HUES64 (cell line): ENCODE measurements around the gene MRPL54.
A peak's percentile ranks its signal among the peaks of the same experiment; 100 is the strongest.

Experiments
- H3K27ac ChIP-seq: 2 replicates; pipeline ENCODE4 v1.7.0; 2013; ENCODE audit warnings: low read depth, low read length, inconsistent platforms
- H3K27me3 ChIP-seq: 2 replicates; pipeline ENCODE4 v1.6.1; 2013; ENCODE audit warnings: mild to moderate bottlenecking, low read length; ENCODE audit not compliant: insufficient read depth
- H3K36me3 ChIP-seq: 2 replicates; pipeline ENCODE4 v1.6.1; 2013; ENCODE audit warnings: mild to moderate bottlenecking, low read length; ENCODE audit not compliant: insufficient read depth
- H3K4me1 ChIP-seq: 2 replicates; pipeline ENCODE4 v1.6.1; 2013; ENCODE audit warnings: mild to moderate bottlenecking, low read length, moderate library complexity; ENCODE audit not compliant: insufficient read depth
- H3K4me3 ChIP-seq: 2 replicates; pipeline ENCODE4 v1.5.1; 2013; ENCODE audit warnings: mild to moderate bottlenecking, low read length, moderate library complexity
- H3K9ac ChIP-seq: 2 replicates; pipeline ENCODE4 v1.6.1; 2013; ENCODE audit warnings: mild to moderate bottlenecking, low read depth, low read length
- H3K9me3 ChIP-seq: 2 replicates; pipeline ENCODE4 v1.6.1; 2013; ENCODE audit warnings: low read depth, low read length; ENCODE audit not compliant: insufficient read depth
- WGBS: fragments of 150-250, 120-280 bp; methylation state at CpG from one replicate; pipeline ENCODE4 v1.1.7; 2013; ENCODE audit warnings: missing lambda C conversion rate; 5-methylcytosine and 5-hydroxymethylcytosine counted together

The MRPL54 gene

DNA sequence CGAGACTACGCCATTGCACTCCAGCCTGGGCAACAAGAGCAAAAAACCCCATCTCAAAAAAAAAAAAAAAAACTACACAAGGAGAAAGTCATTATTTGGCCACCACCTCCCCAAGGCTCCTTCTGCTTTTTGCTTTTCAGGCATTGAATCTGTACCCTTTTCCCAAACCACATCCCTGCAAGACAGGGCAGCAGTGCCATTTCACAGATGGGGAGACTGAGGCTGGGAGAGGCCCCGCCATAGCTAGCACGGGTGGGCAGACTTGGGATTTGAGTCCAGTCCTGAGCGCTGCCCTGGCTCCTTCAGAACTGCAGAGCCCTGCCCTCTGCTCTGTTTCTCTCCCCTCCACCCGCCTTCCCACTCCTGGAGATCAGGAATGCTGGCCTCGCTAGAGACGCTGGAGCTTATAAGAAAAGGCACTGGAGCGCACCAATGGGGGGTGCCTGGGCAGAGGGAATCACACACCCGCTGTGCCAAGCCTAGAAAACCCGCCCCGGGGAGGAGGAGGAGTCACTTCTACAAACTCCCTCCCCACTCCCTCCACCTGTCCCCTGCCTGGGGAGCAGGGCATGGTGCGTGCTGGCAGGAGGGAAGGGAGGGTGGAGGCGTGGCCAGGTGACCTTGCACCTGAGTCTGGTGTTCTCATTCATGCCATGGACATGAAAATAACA, 36.7 kb upstream of the MRPL54 start:
- Histone ChIP-seq H3K4me3 (no peak overlapping the region), H3K4me1 (no peaks in the 10 kb centered on the region), H3K9ac (no peak overlapping the region), H3K27me3 (peaks cover 4% of the 10 kb centered on the region; the same call in 1 of the 2 replicates), H3K36me3 (no peaks in the 10 kb centered on the region), H3K9me3 (no peaks in the 10 kb centered on the region), H3K27ac (peak overlapping the region; percentile 39; the same call in 1 of the 2 replicates)
- WGBS = 28% methylated on average over 11 of the region's 14 CpGs

GRCh38 chr19:3730457-3730958, 32.0 kb upstream of the MRPL54 start:
- Histone ChIP-seq H3K9me3 (no peaks in the 10 kb centered on the region), H3K27ac (no peak overlapping the region), H3K4me3 (no peak overlapping the region), H3K9ac (no peak overlapping the region), H3K27me3 (no peaks in the 10 kb centered on the region), H3K4me1 (no peaks in the 10 kb centered on the region), H3K36me3 (peaks cover under 1% of the 10 kb centered on the region; the same call in 1 of the 2 replicates)
- WGBS = 91% methylated on average over 32 of the region's 32 CpGs

DNA sequence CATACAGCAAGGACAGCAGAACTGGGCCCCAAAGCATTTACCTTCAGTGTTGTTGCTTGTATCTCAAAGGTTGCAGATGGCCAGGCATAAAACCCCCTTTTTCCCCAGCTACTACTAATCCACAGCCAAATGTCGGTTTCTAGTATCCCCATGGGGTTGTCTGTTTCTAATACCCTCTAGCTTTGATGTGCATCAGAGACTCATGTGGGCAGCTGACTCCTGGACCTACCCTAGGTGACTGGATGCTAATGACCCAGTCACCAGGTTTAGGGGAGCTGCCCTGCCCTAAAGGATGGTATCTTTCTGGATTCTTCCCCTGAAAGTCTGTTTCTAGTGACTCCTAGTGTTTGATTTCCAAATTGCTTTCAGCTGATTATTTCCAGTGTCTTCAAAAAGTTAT, 30.4 kb upstream of the MRPL54 start:
- Histone ChIP-seq H3K27me3 (no peaks in the 10 kb centered on the region), H3K27ac (no peak overlapping the region), H3K4me3 (no peak overlapping the region), H3K9me3 (no peaks in the 10 kb centered on the region), H3K4me1 (no peaks in the 10 kb centered on the region), H3K9ac (no peak overlapping the region), H3K36me3 (peaks cover 12% of the 10 kb centered on the region; the same call in 1 of the 2 replicates)
- WGBS = 94% methylated on average over 1 of the region's 1 CpG

- Histone ChIP-seq H3K4me1 (no peaks in the 10 kb centered on the region), H3K27me3 (no peaks in the 10 kb centered on the region), H3K9me3 (no peaks in the 10 kb centered on the region), H3K4me3 (no peak overlapping the region), H3K27ac (no peak overlapping the region), H3K9ac (no peak overlapping the region), H3K36me3 (peaks cover 16% of the 10 kb centered on the region; the same call in 1 of the 2 replicates)
- 89% methylated on average over 20 of the region's 20 CpGs for WGBS
Observed at GRCh38 chr19:3733549-3734309, 28.8 kb upstream of the MRPL54 start.

DNA sequence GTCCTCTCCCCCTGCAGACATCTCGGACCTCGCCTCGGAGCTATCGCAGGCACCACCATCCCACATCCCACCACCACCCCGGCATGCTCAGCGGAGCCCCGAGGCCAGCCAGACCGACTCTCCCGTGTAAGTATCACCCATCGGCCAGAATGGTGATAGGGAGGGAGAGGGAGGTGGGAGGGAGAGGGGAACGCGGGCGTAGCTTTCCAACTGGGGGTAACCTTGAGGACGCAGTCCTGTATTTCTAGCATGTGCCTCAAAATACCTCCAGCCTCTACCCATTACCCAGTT, 28.2 kb upstream of the MRPL54 start:
- peaks cover 16% of the 10 kb centered on the region; the same call in 1 of the 2 replicates for H3K36me3 ChIP-seq
- H3K9ac ChIP-seq = no peak overlapping the region
- WGBS = 94% methylated on average over 14 of the region's 14 CpGs
- H3K4me3 ChIP-seq = no peak overlapping the region
- H3K4me1 ChIP-seq = no peaks in the 10 kb centered on the region
- H3K9me3 ChIP-seq = no peaks in the 10 kb centered on the region
- H3K27ac ChIP-seq = no peak overlapping the region
- no peaks in the 10 kb centered on the region for H3K27me3 ChIP-seq

- H3K4me1 ChIP-seq = no peaks in the 10 kb centered on the region
- H3K36me3 ChIP-seq = peaks cover 16% of the 10 kb centered on the region; the same call in 1 of the 2 replicates
- no peak overlapping the region for H3K9ac ChIP-seq
- no peak overlapping the region for H3K27ac ChIP-seq
- H3K27me3 ChIP-seq = no peaks in the 10 kb centered on the region
- no peak overlapping the region for H3K4me3 ChIP-seq
- H3K9me3 ChIP-seq = no peaks in the 10 kb centered on the region
- 94% methylated on average over 21 of the region's 21 CpGs for WGBS
Observed at GRCh38 chr19:3736106-3736724, 26.3 kb upstream of the MRPL54 start.

DNA sequence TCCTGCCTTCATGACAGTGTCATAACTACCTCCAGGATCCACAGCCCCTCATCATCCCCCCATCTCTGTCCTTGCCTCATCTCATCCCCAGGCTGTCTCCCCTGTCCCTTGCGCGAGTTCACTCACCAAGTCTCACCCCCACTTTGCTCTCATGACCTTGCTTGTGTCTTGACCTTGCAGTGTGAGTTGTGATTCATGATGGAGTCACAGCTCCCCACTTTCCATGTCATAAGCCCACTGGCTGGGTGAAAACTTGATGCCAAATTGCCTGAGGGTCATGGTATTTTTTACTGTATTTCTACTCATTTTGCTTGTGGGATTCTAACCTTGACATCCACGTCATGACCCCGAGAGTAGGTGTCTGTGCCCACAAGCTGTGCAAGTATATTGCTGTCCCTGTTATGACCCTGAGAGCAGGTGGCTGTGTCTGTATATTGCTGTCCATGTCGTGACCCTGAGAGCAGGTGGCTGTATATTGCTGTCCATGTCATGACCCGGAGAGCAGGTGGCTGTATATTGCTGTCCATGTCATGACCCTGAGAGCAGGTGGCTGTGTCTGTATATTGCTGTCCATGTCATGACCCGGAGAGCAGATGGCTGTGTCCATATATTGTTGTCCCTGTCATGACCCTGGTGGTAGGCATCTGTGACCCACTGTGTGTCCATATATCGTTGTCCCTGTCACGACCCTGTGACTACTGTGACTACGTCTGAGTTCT, 24.8 kb upstream of the MRPL54 start:
- Histone ChIP-seq H3K4me3 (no peak overlapping the region), H3K36me3 (peaks cover 16% of the 10 kb centered on the region; the same call in 1 of the 2 replicates), H3K9me3 (no peaks in the 10 kb centered on the region), H3K4me1 (no peaks in the 10 kb centered on the region), H3K9ac (no peak overlapping the region), H3K27ac (no peak overlapping the region), H3K27me3 (no peaks in the 10 kb centered on the region)
- WGBS = 93% methylated on average over 10 of the region's 10 CpGs

DNA sequence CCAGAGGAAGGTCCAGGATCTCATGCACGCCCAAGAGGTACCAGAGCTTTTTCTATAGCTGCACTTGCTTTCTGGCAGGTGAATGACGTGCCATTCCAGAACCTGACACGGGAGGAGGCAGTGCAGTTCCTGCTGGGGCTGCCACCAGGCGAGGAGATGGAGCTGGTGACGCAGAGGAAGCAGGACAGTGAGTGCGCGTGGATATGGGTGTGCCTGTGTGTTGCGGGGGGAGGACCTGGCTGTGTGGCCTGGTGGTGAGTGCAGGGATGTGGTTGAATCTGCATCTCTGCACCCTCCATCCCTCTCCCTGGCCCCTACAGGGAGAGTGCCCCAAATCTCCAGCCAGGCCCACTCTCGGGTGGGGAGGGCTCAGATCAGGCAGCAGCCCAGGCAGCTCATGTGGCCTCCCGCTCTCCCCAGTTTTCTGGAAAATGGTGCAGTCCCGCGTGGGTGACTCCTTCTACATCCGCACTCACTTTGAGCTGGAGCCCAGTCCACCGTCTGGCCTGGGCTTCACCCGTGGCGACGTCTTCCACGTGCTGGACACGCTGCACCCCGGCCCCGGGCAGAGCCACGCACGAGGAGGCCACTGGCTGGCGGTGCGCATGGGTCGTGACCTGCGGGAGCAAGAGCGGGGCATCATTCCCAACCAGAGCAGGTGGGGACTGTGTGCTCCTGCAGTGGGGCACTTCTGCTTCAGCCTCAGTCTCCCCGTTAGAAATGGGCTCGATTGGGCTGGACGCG, 23.8 kb upstream of the MRPL54 start:
- H3K9me3 ChIP-seq = no peaks in the 10 kb centered on the region
- H3K27ac ChIP-seq = no peak overlapping the region
- H3K4me1 ChIP-seq = no peaks in the 10 kb centered on the region
- no peak overlapping the region for H3K4me3 ChIP-seq
- peaks cover 16% of the 10 kb centered on the region; the same call in 1 of the 2 replicates for H3K36me3 ChIP-seq
- 94% methylated on average over 31 of the region's 32 CpGs for WGBS
- no peak overlapping the region for H3K9ac ChIP-seq
- no peaks in the 10 kb centered on the region for H3K27me3 ChIP-seq

- no peak overlapping the region for H3K4me3 ChIP-seq
- H3K4me1 ChIP-seq = no peaks in the 10 kb centered on the region
- no peak overlapping the region for H3K27ac ChIP-seq
- no peak overlapping the region for H3K9ac ChIP-seq
- H3K36me3 ChIP-seq = peaks cover 16% of the 10 kb centered on the region; the same call in 1 of the 2 replicates
- 96% methylated on average over 24 of the region's 24 CpGs for WGBS
- no peaks in the 10 kb centered on the region for H3K27me3 ChIP-seq
- H3K9me3 ChIP-seq = no peaks in the 10 kb centered on the region
Observed at GRCh38 chr19:3740431-3740830, 22.1 kb upstream of the MRPL54 start.

DNA sequence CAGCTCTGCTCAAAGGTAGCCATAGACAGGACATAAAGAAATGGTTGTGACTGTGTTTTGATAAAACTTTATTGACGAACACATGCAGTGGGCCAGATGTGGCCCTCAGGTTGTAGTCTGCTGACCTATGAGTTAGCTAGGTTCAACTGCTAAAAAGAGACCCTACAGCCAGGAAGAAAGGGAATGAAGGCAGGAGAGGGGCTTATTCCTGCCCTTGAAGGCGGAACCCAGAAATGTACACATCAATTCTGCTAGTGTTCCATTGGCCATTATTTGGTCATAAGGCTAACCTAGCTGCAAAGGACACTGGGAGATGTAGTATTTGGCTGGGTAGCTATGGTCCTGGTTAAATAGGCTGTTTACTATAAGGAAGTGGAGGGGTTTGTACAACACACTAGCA, 19.0 kb upstream of the MRPL54 start:
- Histone ChIP-seq H3K27me3 (no peaks in the 10 kb centered on the region), H3K4me3 (no peak overlapping the region), H3K27ac (no peak overlapping the region), H3K9me3 (no peaks in the 10 kb centered on the region), H3K4me1 (no peaks in the 10 kb centered on the region), H3K36me3 (no peaks in the 10 kb centered on the region), H3K9ac (no peak overlapping the region)
- WGBS = 94% methylated on average over 2 of the region's 2 CpGs
